Brain microvascular endothelial cell (primary cell): Measurements from ENCODE around the gene SERPINB5.

ENCODE experiments used
- DNase-seq: peaks from one replicate; pipeline ENCODE4 v3.0.0-alpha.2; 2020
- H3K27ac ChIP-seq: fragments of 250-450 bp; sonication (Bioruptor Pico); 2 replicates; pipeline ENCODE4 v1.5.1; 2020; ENCODE audit warnings: mild to moderate bottlenecking, moderate library complexity
- H3K27me3 ChIP-seq: fragments of 250-450 bp; sonication (Bioruptor Pico); replicated peaks from 2 replicates; pipeline ENCODE4 v1.5.1; 2020; ENCODE audit warnings: mild to moderate bottlenecking
- H3K36me3 ChIP-seq: fragments of 250-450 bp; sonication (Bioruptor Pico); replicated peaks from 2 replicates; pipeline ENCODE4 v1.5.1; 2020; ENCODE audit warnings: mild to moderate bottlenecking
- H3K4me3 ChIP-seq: 2 replicates; pipeline ENCODE4 v1.5.1; 2011; ENCODE audit warnings: low read depth, mild to moderate bottlenecking, control low read depth, low read length, moderate library complexity
- CTCF ChIP-seq: IDR thresholded peaks from 2 replicates; pipeline ENCODE4 v1.5.1; 2011; ENCODE audit warnings: low read depth, mild to moderate bottlenecking, moderate library complexity, low read length, control low read depth, inconsistent platforms; ENCODE audit errors: missing control alignments
- in situ Hi-C: cut with HindIII; loops from 2 replicates; pipeline ENCODE4 v1.10.0; 2017; ENCODE audit warnings: low sequenced_read_pairs, low pct_ligation_motif_present

The SERPINB5 gene

DNA sequence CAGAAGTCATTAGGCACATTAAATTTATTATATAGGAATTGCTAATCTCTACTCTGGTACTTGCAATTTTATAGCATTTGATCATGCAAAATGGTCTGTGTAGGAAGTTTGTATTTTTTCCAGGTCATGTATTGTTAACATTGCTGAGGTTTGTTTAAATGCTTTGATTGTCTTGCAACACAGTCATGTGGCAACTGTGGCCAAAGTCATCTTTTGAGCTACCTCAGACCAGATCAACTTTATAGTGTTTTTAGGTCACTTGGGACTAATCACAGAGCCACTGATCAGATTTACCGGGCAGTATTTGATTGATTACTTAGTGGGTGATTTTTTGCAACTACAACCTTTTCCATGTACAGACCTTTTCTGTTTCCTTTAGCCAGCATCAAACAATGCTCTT is 3.7 kb downstream of the SERPINB5 start:
- H3K36me3 ChIP-seq = no peaks in the 10 kb centered on the region
- no peaks in the 10 kb centered on the region for H3K27me3 ChIP-seq
- DNase-seq = no peak
- no peak for TF ChIP-seq CTCF
- no peak overlapping the region for H3K27ac ChIP-seq
- in situ Hi-C loops = no loop called here
- H3K4me3 ChIP-seq = no peak overlapping the region

DNA sequence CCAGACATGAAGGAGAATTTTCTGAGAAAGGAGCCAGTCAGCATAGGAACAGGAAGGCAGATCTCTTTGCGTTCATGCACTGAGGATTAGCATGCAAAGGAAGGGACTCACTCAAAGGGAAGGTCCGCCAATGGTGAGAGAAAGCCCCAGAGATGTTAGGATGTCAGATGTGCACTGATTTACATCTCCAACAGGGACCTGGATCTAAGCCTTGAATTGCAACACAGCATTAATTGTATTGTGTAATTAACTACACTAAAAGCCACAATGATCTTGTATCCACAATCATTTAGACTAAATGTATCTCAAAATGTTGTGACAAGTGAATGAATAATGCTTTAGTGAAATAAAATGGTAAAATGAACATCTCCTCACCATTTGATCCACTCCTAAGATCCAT is 4.2 kb downstream of the SERPINB5 start:
- Histone ChIP-seq H3K27ac (no peak overlapping the region), H3K27me3 (no peaks in the 10 kb centered on the region), H3K4me3 (no peak overlapping the region), H3K36me3 (no peaks in the 10 kb centered on the region)
- no peak for TF ChIP-seq CTCF
- in situ Hi-C loops = no loop called here
- DNase-seq = no peak

DNA sequence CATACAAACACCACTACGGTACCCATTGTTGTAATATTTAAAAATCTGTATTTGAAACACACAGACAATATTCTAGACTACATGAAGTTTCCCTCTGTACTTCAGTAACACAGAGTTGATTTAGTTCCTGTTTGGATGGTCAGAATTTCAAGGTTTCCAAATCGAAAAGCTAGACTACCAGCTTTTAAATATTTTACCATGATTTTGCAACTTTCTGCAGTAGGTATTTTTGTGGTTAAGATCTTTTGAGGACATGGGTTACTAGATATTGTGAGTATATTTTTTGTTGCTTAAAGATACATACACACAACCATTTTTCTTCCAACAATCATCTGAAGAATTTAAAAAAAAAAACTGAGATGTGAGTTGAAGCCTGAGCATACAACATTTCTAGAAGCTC is 10.9 kb downstream of the SERPINB5 start:
- no peaks in the 10 kb centered on the region for H3K27me3 ChIP-seq
- DNase-seq = no peak
- no peak overlapping the region for H3K27ac ChIP-seq
- no peaks in the 10 kb centered on the region for H3K36me3 ChIP-seq
- in situ Hi-C loops = no loop called here
- TF ChIP-seq CTCF = no peak
- H3K4me3 ChIP-seq = no peak overlapping the region

GRCh38 chr18:63488160-63488559 is 11.4 kb downstream of the SERPINB5 start:
- no peaks in the 10 kb centered on the region for H3K27me3 ChIP-seq
- TF ChIP-seq CTCF = no peak
- DNase-seq = no peak
- H3K36me3 ChIP-seq = no peaks in the 10 kb centered on the region
- H3K27ac ChIP-seq = no peak overlapping the region
- H3K4me3 ChIP-seq = no peak overlapping the region
- in situ Hi-C loops = no loop called here

DNA sequence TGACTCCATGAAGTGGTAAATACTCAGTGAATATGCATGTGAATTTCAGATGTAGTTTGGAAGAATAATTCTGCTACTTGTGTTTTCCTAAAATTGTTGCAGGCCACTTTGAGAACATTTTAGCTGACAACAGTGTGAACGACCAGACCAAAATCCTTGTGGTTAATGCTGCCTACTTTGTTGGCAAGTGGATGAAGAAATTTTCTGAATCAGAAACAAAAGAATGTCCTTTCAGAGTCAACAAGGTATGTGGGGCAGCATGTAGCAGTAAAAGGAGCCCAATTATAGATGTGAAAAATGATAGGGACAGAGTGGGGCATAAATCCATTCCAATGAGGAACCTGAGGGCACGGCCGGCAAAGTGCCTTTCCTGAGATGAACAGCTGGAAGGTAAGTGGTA is 16.1 kb downstream of the SERPINB5 start:
- DNase-seq = no peak
- no peak for TF ChIP-seq CTCF
- in situ Hi-C loops = no loop called here
- H3K36me3 ChIP-seq = no peaks in the 10 kb centered on the region
- H3K4me3 ChIP-seq = no peak overlapping the region
- H3K27me3 ChIP-seq = no peaks in the 10 kb centered on the region
- no peak overlapping the region for H3K27ac ChIP-seq

DNA sequence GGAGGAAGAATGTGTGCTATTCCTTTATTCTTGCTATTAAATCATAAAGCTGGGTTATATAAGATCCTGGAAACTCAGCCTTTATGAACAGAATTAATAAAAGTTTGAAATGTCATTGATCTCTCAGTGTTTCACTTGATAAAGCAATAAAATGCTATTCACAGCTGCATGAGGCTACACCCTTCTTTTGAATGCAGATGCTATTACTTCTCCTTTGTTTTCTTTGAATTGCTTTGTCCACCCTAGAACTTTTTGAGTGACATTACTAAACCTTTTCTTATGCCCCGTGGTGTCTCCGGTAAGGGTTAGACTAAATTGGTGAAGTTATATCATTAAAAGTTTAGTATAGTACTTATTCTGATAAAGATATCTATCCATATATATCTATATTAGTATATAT is 18.9 kb downstream of the SERPINB5 start:
- in situ Hi-C loops = no loop called here
- TF ChIP-seq CTCF = no peak
- no peak for DNase-seq
- no peak overlapping the region for H3K4me3 ChIP-seq
- H3K36me3 ChIP-seq = no peaks in the 10 kb centered on the region
- H3K27me3 ChIP-seq = no peaks in the 10 kb centered on the region
- no peak overlapping the region for H3K27ac ChIP-seq
